HepG2 (cell line): ENCODE measurements around the gene UVSSA. TPM values are rescaled to one million over a fixed set of nuclear protein-coding genes. Genes with fewer than 3 reads are reported as not detected.

Experiments used
- BRD4 ChIP-seq: sonication (generic); formaldehyde crosslinking; IDR thresholded peaks from 2 replicates; pipeline ENCODE4 v1.4.0; 2020; ENCODE audit warnings: missing genetic modification reagents
- HIVEP1 ChIP-seq: sonication (generic); formaldehyde crosslinking; IDR thresholded peaks from 2 replicates; pipeline ENCODE4 v1.4.0; 2020; ENCODE audit warnings: mild to moderate bottlenecking, missing genetic modification reagents
- JUND ChIP-seq: sonication (generic); formaldehyde crosslinking; IDR thresholded peaks from 2 replicates; pipeline ENCODE4 v1.8.0; 2022; ENCODE audit warnings: mild to moderate bottlenecking, missing genetic modification reagents
- NFKB2 ChIP-seq: sonication (generic); formaldehyde crosslinking; IDR thresholded peaks from 2 replicates; pipeline ENCODE4 v1.4.0; 2020; ENCODE audit warnings: missing genetic modification reagents, borderline replicate concordance
- PHF21A ChIP-seq: sonication (generic); formaldehyde crosslinking; IDR thresholded peaks from 2 replicates; pipeline ENCODE4 v1.5.0; 2020; ENCODE audit warnings: mild to moderate bottlenecking, missing genetic modification reagents
- POGK ChIP-seq: sonication (generic); formaldehyde crosslinking; conservative IDR thresholded peaks from 2 replicates; pipeline ENCODE4 v1.8.0; 2022; ENCODE audit warnings: mild to moderate bottlenecking, moderate library complexity, missing genetic modification reagents
- THRA ChIP-seq: sonication (generic); formaldehyde crosslinking; IDR thresholded peaks from 2 replicates; pipeline ENCODE4 v1.4.0; 2020; ENCODE audit warnings: missing genetic modification reagents, borderline replicate concordance
- ZBTB40 ChIP-seq, 2 experiments: fragments of 450-650 bp in 1 of 2; sonication (generic) in 1 of 2; formaldehyde crosslinking in 1 of 2; IDR thresholded peaks; 2 replicates each; pipeline versions ENCODE4 v1.6.1 to v1.8.0; 2016 to 2022; ENCODE audit warnings: antibody characterized with exemption in 1 of 2, mild to moderate bottlenecking in 1 of 2, missing genetic modification reagents in 1 of 2
- ZNF570 ChIP-seq: sonication (generic); formaldehyde crosslinking; IDR thresholded peaks from 2 replicates; pipeline ENCODE4 v1.4.0; 2020; ENCODE audit warnings: mild to moderate bottlenecking, missing genetic modification reagents, borderline replicate concordance
- ZNF597 ChIP-seq: sonication (generic); formaldehyde crosslinking; IDR thresholded peaks from 2 replicates; pipeline ENCODE4 v1.5.0; 2020; ENCODE audit warnings: missing genetic modification reagents
- polyA plus RNA-seq, 8 experiments: library from polyadenylated mRNA; depleted of rRNA in 3 of 8; stranded (reverse) in 7 of 8; unstranded in 1 of 8; fragments of >200 nt; fragmentation: Illumina TruSeq in 4 of 8; extraction: Trizol in 4 of 8; gene quantifications; 2 replicates each; pipeline versions ENCODE4 v1.2.1 to v1.2.3, GENCODE V29; 2011 to 2016; ENCODE audit warnings: low read depth in 4 of 8, missing spikeins in 1 of 8, mixed read lengths in 1 of 8; ENCODE audit not compliant: insufficient read depth in 1 of 8
- total RNA-seq, 5 experiments: library from RNA; depleted of rRNA; stranded (reverse); fragments of >200 nt; fragmentation: Illumina TruSeq; extraction: Trizol; gene quantifications; 2 replicates each; pipeline ENCODE4 v1.2.3, GENCODE V29; 2016; ENCODE audit warnings: low read depth in 1 of 5
- TF ChIP-seq, protein P1 (sequence below): sonication (generic); formaldehyde crosslinking; IDR thresholded peaks from 2 replicates; pipeline ENCODE4 v1.5.0; 2020; ENCODE audit warnings: missing genetic modification reagents, mild to moderate bottlenecking, borderline replicate concordance
- TF ChIP-seq, protein P2 (sequence below): sonication (generic); formaldehyde crosslinking; IDR thresholded peaks from 2 replicates; pipeline ENCODE4 v1.4.0; 2020; ENCODE audit warnings: mild to moderate bottlenecking, missing genetic modification reagents

The UVSSA gene
- total and polyA plus RNA-seq, 2 of the 13 experiments (the other 11 are each of a cell fraction or from before 2014, with no cell fraction given), result 4.6 to 8.4 TPM

DNA sequence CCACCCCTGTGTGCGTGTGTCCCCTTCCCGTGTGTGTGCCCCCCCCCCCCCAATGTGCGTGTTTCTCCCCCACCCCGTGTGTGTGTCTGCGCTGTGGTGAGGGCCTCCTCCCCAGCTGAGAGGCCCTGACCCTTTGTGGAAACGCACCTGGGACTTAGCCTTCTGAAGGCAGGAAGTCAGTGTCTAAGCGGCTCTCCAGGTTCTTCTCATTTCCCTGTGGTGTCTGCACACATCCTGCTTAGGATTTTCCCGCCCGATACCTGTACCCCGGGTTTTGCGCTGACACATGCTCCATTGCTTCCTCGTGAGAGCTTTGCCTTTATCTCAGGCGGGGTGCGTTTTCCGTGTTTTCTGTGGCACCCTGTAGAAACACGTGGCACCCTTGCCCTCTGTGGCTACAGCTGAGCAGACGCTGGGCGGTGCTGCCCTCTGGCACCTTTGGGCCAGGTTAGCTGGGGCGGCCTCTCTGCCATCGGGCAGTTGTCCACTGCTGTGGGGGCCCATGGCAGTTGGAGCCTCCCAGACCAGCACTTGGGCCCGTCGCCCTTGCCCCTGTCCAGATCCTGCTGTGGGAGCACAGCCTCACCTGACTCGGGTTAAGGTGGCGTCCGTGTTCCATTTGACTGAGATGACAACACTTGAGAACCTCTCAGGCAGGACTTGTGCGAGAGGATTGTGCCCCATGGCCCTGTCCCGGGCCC is 31.0 kb upstream of the UVSSA start (continued):
- TF ChIP-seq ZBTB40 (IDR thresholded peaks at IDR 0.05), result no peak
- no peak for TF ChIP-seq ZBTB40 (CRISPR knock-in tag; IDR thresholded peaks at IDR 0.05)
- TF ChIP-seq NFKB2 (CRISPR knock-in tag), result no peak
- TF ChIP-seq PHF21A (CRISPR knock-in tag), result no peak
- no peak for TF ChIP-seq BRD4
- no peak for TF ChIP-seq ZNF570 (CRISPR knock-in tag)
- TF ChIP-seq THRA, result no peak
- TF ChIP-seq, protein P1, sequence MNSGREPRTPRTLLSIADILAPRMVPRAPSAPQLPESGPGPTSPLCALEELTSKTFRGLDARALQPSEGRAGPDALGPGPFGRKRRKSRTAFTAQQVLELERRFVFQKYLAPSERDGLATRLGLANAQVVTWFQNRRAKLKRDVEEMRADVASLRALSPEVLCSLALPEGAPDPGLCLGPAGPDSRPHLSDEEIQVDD, result no peak
- no peak for TF ChIP-seq ZNF597 (CRISPR knock-in tag)
- TF ChIP-seq JUND (CRISPR knock-in tag), result no peak
- TF ChIP-seq HIVEP1, result no peak
- TF ChIP-seq POGK (CRISPR knock-in tag), result no peak
- TF ChIP-seq, protein P2, sequence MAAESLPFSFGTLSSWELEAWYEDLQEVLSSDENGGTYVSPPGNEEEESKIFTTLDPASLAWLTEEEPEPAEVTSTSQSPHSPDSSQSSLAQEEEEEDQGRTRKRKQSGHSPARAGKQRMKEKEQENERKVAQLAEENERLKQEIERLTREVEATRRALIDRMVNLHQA, result no peak
